Femur (tissue), 1 donor: ENCODE measurements around the gene EML4.
"Not testable (repeated sequence)": the region's sequence is repeated elsewhere in the genome, so short reads cannot be mapped to it uniquely, and the experiment has no call there.

Source experiments
- DNase-seq: peaks from one replicate; pipeline ENCODE4 v3.0.0-alpha.2; 2017

EML4 gene

DNA sequence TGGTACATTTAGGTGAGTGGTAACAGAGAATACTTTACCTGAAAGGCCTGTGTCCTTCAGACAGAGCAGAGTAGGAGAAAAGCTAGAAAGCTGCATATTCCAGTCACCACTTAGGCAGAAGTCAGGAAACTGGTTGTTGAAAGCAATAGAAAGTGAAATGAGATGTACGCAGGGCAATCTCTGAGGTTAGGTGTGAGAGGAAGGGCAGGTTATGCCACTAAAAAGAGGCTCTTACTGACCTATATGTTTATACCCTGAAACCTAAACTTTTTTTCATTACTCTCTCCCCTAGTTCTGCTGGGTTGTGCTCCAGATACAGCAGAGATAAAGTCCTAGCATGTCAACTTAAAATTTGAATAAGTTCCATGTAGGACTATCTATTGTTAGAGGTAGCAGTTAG is 98.4 kb downstream of the EML4 start:
- DNase-seq, result no peak

DNA sequence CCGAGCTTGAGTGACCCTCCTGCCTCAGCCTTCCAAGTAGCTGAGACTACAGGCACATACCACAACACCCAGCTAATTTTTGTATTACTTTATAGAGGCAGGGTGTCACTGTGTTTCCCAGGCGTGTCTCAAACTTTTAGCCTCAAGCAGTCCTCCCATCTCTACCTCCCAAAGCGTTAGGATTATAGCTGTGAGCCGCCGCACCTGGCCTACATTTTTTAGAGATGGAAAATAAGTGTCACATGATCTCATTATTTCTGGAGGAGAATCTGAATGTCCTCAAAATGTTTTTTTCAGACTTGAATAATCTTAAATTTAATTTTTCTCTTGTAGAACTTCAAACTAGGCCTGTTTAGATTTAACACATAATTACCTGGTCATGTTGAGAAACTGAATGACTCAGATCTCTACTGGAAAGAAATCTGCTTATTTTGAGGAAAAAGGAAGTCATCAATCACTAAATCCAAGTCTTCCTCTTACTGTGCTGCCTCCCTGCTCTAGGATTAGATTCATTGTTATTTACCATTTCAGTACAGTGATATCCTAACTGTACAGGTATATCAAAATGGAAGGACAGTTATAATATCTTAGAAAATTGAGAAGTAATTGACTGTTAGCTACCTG is 99.5 kb downstream of the EML4 start:
- DNase-seq, result no peak

DNA sequence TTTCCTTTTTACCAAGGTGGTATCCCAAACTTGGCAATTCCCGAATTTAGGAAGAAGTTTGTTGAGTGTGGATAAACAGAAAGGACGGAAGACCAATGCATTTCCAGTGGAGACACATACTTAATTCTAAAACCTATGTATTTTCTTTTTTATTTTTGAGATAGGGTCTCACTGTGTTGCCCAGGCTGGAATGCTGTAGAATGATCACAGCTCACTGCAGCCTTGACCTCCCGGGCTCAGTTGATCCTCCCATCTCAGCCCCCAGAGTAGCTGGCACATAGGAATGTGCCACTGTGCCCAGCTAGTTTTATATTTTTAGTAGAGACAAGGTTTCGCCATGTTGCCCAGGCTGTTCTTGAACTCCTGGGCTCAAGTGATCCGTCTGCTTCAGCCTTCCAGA is 101.6 kb downstream of the EML4 start:
- DNase-seq, result no peak

DNA sequence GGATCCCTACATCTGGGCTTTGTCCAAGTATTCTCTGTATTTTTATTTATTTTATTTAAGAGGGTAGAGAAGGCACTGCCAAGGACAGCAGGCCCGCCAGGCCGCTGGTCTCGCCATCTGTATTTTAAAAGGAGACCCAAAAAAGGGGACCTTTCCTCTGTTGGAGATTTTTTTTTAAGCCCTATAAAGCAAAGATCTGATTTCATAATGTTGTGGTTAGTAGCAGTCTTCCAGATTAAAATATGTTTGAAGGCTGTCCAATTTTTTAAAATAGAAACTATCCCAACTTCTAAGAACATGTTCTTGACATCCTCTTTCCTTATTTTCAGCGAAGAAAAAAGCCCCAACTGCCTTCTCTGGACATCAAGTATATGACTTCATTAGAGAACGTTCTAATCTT is 102.1 kb downstream of the EML4 start:
- not testable (repeated sequence) for DNase-seq

DNA sequence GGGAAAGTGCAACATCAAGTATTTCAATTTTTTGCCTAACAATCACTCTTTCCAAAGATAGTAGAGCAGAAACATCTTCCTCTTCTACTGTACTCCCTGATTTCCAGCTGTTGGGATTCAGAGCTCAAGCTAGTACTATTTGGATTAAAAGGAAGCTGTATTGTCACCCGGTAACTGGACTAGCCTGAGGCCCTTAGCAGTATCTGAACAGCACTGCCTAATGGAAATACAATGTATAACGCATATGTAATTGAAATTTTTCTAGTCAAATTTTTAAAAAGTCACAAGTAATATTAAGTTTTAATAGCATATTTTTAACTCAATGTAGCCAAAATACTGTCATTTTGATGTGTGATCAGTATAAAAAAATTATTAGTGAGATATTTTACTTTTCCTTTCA is 105.7 kb downstream of the EML4 start:
- DNase-seq, result no peak

DNA sequence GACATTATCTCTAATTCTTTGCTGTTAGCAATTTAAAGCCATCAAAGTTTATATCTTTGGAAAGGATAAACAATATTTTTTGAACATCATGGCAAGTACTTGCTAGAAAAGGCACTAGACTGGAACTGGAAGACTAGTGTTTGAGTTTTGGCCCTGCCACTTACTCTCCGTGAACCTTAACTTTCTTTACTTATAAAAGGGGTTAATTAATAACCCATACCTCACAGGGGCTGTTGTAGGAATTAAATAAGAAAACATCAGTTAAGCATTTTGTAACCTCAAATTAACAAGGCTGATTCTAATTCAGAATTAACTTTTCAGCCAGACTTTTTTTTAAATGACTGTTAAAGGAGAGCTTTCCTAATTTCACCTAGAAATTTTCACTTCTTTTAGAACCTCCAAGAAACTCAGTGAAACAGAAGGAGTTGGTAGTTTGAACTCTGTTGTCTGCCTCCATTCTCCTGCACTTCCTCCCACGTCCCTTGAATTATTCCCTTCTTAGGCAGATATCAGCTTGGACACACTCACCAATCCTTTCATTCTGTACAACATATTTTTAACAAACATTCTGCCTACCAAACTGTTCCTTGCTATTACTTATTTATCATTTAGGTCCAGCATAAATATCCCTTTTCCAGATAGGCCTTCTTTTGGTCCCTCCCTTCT is 112.4 kb downstream of the EML4 start:
- no peak for DNase-seq

DNA sequence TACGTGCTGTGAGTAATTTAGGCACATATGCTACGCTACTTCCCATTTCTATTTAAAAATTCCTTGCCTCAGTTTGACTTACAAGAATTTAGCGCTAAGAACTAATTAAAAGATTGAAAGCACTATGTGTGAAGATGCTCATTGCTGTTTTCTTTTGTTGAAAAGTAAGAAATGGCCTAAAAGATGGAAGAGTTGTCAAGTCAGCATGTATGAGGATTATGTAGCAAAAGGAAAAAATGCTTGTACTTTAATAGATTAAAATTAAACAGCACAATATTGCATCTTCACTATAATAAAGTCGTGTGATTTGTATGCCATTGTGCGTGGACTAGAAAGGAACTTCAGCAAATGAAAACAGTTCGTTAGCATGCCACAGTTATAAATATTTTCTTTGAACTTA is 114.9 kb downstream of the EML4 start:
- no peak for DNase-seq

DNA sequence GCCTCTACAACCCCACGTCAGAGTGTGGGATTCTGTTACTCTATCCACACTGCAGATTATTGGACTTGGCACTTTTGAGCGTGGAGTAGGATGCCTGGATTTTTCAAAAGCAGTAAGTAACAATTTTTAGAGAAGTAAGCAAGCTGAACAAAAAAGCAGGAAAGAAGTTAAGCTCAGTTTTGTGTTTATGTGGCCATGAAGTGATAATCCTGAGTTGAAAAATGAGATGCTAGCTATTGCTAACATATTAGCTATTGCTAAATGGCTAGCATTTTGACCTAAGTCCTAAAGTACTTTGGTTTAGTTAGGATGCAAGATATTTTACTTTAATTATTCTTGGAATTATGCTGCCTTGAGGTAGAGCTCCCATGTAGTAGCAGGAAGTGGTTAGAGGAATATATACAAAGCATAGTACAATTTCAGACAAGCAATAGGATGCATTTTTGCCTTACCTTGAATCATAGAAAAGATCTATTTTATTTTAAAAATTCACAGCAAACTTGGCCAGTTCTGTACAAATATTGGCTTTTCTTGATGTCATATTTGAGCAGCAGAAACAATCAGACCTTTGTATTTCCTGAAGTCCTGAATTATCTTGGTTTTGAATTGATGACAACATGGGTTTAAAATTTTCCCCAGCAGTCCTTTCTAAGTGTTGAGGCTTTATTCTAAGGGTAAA is 117.3 kb downstream of the EML4 start:
- no peak for DNase-seq

DNA sequence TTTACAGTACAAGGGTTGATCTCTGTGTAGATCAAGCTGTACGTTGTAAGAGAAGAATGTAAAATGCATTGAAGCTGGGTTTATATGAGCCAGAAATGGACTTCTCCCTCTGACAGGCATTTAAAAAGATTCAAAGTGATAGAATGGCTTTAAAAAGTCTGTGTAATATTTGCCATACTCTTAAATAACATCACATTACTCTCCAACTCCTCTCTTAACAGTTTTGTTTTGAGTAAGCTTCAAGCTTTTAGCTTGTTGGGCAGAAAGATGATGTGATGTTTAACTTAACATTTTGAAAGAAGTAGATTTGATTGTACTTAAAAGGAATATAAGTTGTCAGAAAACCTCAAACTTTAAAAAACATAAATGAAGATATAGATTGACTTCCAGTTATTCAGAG is 119.7 kb downstream of the EML4 start:
- no peak for DNase-seq

DNA sequence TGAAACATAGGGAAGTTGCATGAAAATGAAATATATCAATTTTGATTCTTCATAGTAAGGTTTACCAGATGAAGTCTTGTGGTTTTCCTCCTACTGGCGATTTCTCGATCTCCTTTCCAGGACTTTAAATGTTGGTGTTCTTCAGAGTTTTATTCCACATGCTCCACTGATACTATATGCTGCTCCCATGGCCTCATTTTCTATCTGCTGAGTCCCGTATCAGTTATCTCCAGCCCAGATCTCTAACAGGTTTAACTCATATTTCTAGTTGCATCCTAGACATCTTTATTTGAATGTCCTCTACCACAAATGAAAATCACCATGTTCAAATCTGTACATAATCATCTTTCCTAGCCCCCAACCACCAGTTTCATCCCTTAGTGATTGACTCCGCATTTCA is 120.1 kb downstream of the EML4 start:
- no peak for DNase-seq

DNA sequence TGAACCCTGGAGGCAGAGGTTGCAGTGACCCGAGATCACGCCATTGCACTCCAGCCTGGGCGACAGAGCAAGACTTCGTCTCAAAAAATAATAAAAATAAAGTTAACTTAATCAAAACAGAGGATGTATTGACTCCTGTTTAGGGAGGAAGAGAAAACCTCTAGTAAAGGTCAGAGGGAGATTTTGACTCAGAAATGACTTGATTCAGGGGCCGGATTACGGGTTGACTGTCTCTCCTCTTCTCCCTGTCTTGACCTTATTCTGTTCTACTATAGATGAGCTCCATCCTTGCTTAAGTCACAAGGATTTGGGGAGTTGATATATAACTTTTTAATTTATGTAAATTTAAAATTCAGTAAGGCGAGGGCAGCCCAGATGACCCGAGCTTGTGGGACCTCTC is 120.9 kb downstream of the EML4 start:
- DNase-seq, result no peak

DNA sequence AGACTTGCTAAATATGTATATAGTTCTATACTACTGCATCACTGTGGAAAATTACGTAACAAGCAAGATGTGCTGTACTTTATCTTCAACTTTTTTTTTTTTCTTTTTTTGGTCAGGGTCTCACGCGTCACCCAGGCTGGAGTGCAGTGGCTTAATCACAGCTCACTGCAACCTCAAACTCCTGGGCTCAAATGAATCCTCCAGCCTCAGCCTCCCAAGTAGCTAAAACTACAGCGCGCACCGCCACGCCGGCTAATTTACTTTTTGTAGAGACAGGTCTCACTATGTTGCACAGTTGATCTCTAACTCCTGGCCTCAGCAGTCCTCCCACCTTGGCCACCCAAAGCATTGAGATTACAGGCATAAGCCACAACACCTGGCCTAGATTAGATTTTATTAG is 123.9 kb downstream of the EML4 start:
- DNase-seq, result no peak

DNA sequence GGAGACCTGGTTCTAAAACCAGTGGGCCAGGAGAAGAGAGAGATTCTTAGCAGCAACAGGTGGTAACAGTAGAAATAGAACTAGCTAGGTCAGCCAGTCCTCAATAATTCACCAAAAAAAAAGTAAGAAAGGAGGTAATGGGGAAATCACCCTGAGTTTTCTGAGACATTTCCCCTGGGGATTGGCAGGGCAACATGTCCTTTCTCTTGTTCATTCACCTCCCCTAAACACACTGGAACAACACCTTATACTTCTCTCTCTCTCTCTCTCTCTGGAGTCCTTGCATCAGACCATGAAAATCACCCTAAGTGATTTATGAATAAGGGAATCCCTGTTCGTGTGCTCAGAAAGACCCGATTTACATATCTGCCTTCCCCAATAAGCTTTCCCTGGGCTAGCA is 127.1 kb downstream of the EML4 start:
- no peak for DNase-seq

DNA sequence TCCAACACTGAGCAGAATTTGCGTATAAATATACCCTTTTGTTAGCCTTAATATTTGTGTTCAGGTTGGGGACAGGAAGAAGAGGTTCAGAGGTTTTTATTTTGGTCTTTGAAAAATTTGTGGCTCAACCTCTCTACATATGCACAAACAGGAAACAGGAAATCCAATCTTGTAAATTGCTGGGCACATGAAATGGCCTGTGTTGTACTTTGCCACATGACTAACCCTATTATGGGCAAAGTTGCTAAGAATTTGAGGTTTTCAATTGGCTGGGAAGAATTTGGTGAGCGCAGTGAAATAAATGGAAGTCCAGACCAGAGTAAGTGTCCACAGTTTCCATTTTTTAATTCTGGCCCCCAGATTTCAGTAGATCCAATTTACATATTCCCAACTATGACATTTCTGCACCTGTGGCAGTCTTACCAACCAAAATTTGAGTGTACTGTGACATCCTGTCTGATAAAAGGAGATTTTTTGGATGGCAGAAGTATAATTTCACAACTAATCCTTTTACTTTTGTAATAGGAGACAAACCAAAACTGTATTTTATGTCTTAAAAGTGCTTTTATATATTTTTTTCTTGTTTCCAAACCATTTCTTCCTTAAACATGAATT is 128.3 kb downstream of the EML4 start:
- DNase-seq, result no peak

DNA sequence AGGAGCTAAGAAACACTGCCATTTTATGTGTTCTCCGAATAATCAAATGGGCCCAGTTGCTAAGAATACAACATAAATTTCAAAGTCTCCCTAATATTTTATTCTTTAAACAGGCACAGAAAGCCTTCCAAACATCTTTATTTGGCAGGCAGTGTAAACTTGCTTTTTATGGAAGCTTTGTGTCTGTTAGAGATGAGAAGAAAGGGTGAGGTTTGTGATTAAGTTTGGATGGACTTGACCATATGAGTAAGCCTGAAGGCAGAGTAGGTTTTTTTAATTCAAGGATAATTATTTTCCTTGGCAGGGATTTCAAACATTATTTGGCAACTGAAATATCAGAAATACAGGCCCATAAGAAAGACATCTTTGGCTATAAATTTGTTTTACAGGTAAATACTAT is 129.0 kb downstream of the EML4 start:
- DNase-seq, result no peak

DNA sequence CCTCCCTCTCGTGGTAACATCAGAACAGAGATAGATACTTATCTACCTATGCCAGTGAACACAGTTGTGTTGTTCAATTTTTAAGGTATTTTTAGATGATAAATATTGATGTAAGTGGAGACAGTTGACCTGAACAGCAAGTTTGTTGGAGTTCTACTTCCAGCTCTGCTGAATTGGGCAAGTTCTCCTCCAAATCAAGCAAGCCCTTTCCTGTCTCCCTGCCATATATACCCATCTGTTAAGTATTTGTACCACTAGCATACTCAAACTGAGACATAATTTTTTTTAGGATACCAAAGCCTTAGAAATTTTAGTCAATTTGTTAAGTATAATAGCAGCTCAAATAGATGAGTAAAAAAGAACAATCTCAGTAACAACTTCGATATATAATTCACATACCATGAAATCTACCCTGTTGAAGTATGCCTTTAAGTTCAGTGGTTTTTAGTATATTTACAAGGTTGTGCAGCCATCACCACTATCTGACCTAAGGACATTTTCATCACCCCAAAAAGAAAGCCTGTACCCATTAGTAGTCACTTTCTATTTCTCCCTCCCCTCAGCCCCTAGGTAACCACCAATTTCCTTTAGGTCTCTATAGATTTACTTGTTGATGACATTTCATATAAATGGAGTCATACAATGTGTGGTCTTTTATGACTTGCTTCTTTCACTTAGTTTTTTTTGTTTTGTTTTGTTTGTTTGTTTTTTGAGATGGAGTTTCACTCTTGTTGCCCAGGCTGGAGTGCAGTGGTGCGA is 130.0 kb downstream of the EML4 start:
- DNase-seq, result no peak

DNA sequence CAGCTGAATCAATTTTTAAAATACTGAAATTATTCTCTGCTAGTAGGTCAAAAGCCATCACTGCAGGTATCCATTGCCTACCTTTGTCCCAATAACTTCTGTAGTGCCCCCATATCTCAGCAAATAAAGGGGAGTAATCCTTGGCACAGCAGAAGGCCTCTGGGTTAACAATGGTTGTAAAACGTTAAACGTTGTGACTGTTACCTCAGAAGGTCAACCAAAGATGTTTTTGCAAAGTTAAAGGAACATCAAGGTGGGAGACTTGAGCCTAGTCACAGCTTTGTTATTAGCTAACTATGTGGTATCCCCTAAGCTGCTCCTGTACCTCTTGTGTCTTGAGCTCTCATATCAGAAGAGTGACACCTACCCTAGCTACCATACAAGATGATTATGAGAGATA is 131.4 kb downstream of the EML4 start:
- no peak for DNase-seq

DNA sequence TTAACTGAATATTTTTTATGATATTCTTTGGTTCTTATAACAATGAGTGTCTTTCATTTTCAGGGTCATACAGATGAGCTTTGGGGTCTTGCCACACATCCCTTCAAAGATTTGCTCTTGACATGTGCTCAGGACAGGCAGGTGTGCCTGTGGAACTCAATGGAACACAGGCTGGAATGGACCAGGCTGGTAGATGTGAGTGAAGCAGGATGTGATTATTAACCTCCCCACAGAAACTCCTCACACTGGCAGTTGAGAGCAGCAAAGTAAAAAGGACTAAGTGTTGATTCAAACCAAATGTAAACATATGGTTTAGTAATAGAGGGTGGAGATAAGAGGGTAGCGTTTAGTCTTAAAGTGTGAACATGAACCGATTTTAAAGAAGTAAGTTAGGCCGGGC is 134.1 kb downstream of the EML4 start:
- DNase-seq, result no peak

DNA sequence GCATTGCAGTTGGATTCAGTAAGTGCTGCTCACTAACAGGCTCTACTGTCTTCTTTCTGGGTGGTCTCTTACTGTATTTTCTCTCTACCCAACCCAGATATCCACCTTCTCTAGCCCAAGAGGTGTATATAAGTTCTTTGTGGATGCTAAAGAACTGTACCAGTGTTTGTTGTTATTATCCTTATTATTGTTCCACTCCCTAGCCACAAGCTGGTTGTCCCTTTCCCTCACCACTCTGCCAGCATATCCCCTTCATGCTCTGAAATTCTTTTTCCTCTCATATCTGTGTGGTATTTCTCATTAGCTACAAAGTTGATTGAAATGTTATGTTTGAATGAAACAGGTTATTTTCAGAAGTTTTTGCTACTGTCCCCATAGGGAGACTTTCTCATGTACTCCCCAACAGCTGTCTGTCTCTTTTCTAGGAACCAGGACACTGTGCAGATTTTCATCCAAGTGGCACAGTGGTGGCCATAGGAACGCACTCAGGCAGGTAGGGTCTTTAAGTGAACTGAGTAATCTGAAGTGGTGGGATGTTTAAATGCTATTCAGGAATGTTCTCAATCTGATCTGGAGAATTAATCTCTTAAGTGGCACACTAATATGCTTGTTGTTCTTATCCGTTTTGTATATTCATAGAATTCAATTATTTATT is 135.0 kb downstream of the EML4 start:
- no peak for DNase-seq

DNA sequence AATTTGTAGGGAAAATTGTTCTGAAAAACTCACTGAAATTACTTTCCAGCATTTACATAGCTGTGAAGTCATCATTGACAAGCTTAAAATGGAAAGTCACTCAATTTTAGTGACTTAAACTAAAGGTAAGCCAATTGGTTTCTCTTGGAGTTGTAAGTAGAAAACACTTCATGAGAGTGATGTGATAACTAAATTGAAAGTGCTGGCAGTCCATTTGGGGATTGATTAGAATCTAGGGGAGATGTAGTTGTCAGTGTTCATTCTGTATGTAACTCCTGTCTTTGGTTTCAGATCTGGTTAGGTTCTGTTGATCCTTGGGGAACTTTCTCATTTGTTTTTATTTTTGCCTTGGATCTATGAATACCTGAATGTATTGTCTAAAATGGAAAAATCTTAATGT is 138.0 kb downstream of the EML4 start:
- DNase-seq, result no peak

DNA sequence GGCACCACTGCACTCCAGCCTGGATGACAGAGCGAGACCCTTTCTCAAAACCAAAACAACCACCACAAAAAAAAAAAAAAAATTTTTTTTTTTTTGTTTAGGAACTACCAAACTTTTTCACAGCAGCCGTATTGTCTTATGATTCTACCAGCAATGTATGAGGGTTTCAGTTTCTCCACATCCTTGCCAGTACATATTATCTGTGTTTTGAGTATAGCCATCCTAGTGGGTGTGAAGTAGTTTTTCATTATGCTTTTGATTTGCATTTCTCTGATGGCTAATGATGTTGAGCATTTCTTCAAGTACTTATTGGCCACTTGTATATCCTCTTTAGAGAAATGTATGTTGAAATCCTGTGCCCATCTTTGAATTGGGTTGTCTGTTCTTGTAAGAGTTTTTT is 140.2 kb downstream of the EML4 start:
- DNase-seq, result no peak

DNA sequence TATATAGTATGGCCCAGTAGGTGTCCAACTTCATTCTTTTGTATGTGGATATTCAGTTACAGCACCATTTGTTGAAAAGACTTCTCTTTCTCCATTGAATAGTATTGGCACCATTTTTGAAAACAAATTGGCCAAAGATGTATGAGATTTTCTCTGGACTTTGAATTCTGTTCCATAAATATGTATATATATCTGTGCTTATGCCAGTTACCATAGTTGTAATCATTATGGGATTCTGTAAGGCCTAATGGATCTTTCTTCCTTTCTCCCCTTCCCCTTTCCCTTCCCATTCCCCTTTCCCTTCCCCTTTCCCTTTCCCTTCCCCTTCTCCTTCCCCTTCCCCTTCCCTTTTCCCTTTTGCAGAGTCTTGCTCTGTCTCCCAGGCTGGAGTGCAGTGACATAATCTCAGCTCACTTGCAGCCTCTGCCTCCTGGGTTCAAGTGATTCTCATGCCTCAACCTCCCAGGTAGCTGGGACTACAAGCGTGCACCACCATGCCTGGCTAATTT is 140.9 kb downstream of the EML4 start:
- no peak for DNase-seq

DNA sequence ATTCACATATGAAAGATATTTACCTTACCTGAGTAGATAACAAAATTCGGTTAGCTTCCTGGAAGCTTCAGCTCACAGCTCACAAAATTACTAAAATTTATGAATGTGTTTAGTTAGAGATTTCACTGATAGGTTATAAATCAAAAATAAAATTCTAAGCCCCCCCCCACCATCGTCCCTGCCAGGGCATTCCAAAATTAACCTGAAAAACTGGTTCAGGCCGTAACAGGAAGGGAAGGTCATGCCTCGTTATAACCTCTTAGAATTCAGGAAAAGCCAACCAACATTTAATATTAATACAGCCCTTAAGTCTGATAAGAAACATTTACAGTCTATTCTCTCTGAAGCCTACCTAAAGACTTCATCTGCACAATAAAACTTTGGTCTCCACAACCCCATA is 143.0 kb downstream of the EML4 start:
- DNase-seq, result no peak
